GM12872 (cell line): ENCODE results near the gene TAX1BP3.

Experiments
- CTCF ChIP-seq: IDR thresholded peaks from 3 replicates; pipeline ENCODE4 v1.5.1; 2011; ENCODE audit warnings: low read depth, mild to moderate bottlenecking, low read length, moderate library complexity; ENCODE audit not compliant: insufficient read depth

TAX1BP3 gene

GRCh38 chr17:3668279-3669084 lies at the start of gene TAX1BP3, which contains the start of gene EMC6:
Gene TAX1BP3, minus strand, starts transcription at chr17:3668578. Its CDS starts 52 bp downstream, at chr17:3668526.
Gene EMC6, plus strand, starts transcription at chr17:3668812. Its CDS starts 335 bp downstream, at chr17:3669147.
- TF ChIP-seq CTCF: no peak

GRCh38 chr17:3715296-3715695 lies 46.9 kb upstream of the TAX1BP3 start:
- no peak for TF ChIP-seq CTCF

- no peak for TF ChIP-seq CTCF
These were observed 44.6 kb upstream of the TAX1BP3 start for GRCh38 chr17:3712811-3713463.

- TF ChIP-seq CTCF: no peak
These were observed 42.6 kb upstream of the TAX1BP3 start for GRCh38 chr17:3710951-3711383.

- no peak for TF ChIP-seq CTCF
These were observed 40.0 kb upstream of the TAX1BP3 start for GRCh38 chr17:3708366-3708765.

- no peak for TF ChIP-seq CTCF
These were observed 36.7 kb upstream of the TAX1BP3 start for GRCh38 chr17:3704931-3705717.

- TF ChIP-seq CTCF: no peak
These were observed 31.6 kb upstream of the TAX1BP3 start for GRCh38 chr17:3699951-3700350.
